K562 (cell line): ENCODE data around the gene HNRNPD. TPM values are rescaled to one million over a fixed set of nuclear protein-coding genes. Genes with fewer than 3 reads are reported as not detected.
"Not testable (repeated sequence)": the region's sequence is repeated elsewhere in the genome, so short reads cannot be mapped to it uniquely, and the experiment has no call there.

Experiments used
- ATAC-seq: fragments of 200-7000 bp; cut with Tn5 transposase; 3 replicates; pipeline ENCODE4 v1.9.1; 2020; ENCODE audit warnings: moderate library complexity
- BruUV-seq: library from RNA; stranded (reverse); fragments of 400-500 nt; replicated peaks from 2 replicates; lab custom pipeline; 2021; lab: Mats Ljungman, UMichigan
- CTCF ChIA-PET: fragments of 300-600 bp; formaldehyde crosslinking; extraction: SDS; loops from one replicate; lab custom pipeline; 2021; ENCODE audit warnings: low intra/inter-chr PET ratio; lab: Yijun Ruan, JAX
- POLR2A ChIA-PET: fragments of 300-600, 350-650 bp; sonication (Branson Sonifier 250); formaldehyde crosslinking; extraction: SDS; loops from one replicate; lab custom pipeline; 2021; ENCODE audit warnings: antibody characterized with exemption, inconsistent platforms; lab: Yijun Ruan, JAX
- DNase-seq, 4 experiments: peaks; one replicate each; pipeline versions ENCODE4 v3.0.0 to v3.0.0-alpha.2; 2011 to 2018; ENCODE audit warnings: low spot score in 3 of 4, mixed read lengths in 3 of 4; ENCODE audit errors: extremely low read depth in 1 of 4
- FAIRE-seq: peaks from 2 replicates; lab custom pipeline; 2011; peaks lifted over from hg19 to GRCh38; lab: Jason Lieb, UNC
- H2AFZ ChIP-seq: 2 replicates; pipeline ENCODE4 v1.6.0; 2011; ENCODE audit warnings: low read depth, low read length, control low read depth, inconsistent platforms
- H3K27ac ChIP-seq: fragments of 200-600 bp; 3 replicates; pipeline ENCODE4 v1.8.0; 2011; ENCODE audit warnings: low read depth, mild to moderate bottlenecking, control low read depth, inconsistent platforms, low read length, moderate library complexity, mixed read lengths; ENCODE audit errors: extremely low read depth
- H3K27me3 ChIP-seq, 2 experiments: fragments of 300-600 bp in 1 of 2; 2 replicates in 1 of 2; 3 replicates in 1 of 2; pipeline versions ENCODE4 v1.6.0 to v1.8.0; 2011; ENCODE audit warnings: inconsistent platforms in 2 of 2, low read length in 2 of 2, mild to moderate bottlenecking in 1 of 2, mixed read lengths in 1 of 2, moderate library complexity in 1 of 2; ENCODE audit not compliant: control insufficient read depth in 2 of 2, insufficient read depth in 2 of 2
- H3K36me3 ChIP-seq: fragments of 300-600 bp; 3 replicates; pipeline ENCODE4 v1.8.0; 2011; ENCODE audit warnings: mild to moderate bottlenecking, low read length, inconsistent platforms; ENCODE audit not compliant: control insufficient read depth, insufficient read depth
- H3K4me1 ChIP-seq, 2 experiments: fragments of 200-600 bp in 1 of 2; replicated peaks in 1 of 2; 2 replicates in 1 of 2; 3 replicates in 1 of 2; pipeline versions ENCODE4 v1.5.1 to v1.8.0; 2011; ENCODE audit warnings: inconsistent platforms in 2 of 2, low read length in 2 of 2, mild to moderate bottlenecking in 1 of 2, mixed read lengths in 1 of 2, moderate library complexity in 1 of 2; ENCODE audit not compliant: control insufficient read depth in 2 of 2, insufficient read depth in 2 of 2
- H3K4me2 ChIP-seq: 2 replicates; pipeline ENCODE4 v1.6.1; 2011; ENCODE audit warnings: low read length, control low read depth, inconsistent platforms, mixed read lengths; ENCODE audit not compliant: insufficient read depth
- H3K4me3 ChIP-seq: fragments of 200-600 bp; sonication (generic), shearing (Covaris generic); 2 replicates; pipeline ENCODE4 v1.5.1; 2016; ENCODE audit warnings: control low read depth, inconsistent platforms
- H3K79me2 ChIP-seq: fragments of 200-600 bp; 3 replicates; pipeline ENCODE4 v1.8.0; 2011; ENCODE audit warnings: low read length, inconsistent platforms; ENCODE audit not compliant: control insufficient read depth, insufficient read depth
- H3K9ac ChIP-seq, 2 experiments: 2 replicates each; pipeline versions ENCODE4 v1.6.0 to v1.6.1; 2011; ENCODE audit warnings: low read depth in 2 of 2, low read length in 2 of 2, control low read depth in 1 of 2, inconsistent platforms in 1 of 2, mild to moderate bottlenecking in 1 of 2, mixed read lengths in 1 of 2; ENCODE audit not compliant: insufficient read depth in 1 of 2
- H3K9me1 ChIP-seq: one replicate; pipeline ENCODE4 v1.6.0; 2011; ENCODE audit warnings: inconsistent platforms, mild to moderate bottlenecking, low read length, moderate library complexity; ENCODE audit not compliant: control insufficient read depth, insufficient read depth
- H3K9me3 ChIP-seq: replicated peaks from 2 replicates; pipeline ENCODE4 v1.5.1; 2011; ENCODE audit warnings: low read depth, low read length, inconsistent platforms; ENCODE audit not compliant: control insufficient read depth, insufficient read depth
- H4K20me1 ChIP-seq: replicated peaks from 2 replicates; pipeline ENCODE4 v1.6.1; 2011; ENCODE audit warnings: low read length, inconsistent platforms, mixed read lengths; ENCODE audit not compliant: control insufficient read depth, insufficient read depth
- ARID1B ChIP-seq: fragments of 450-650 bp; IDR thresholded peaks from 2 replicates; pipeline ENCODE4 v1.6.1; 2016; ENCODE audit warnings: antibody characterized with exemption, mild to moderate bottlenecking, inconsistent platforms
- CBFA2T3 ChIP-seq: fragments of 450-650 bp; IDR thresholded peaks from 2 replicates; pipeline ENCODE4 v1.6.1; 2017
- DPF2 ChIP-seq: fragments of 450-650 bp; IDR thresholded peaks from 2 replicates; pipeline ENCODE4 v1.6.1; 2016
- EP300 ChIP-seq: IDR thresholded peaks from 2 replicates; pipeline ENCODE4 v1.6.1; 2012; ENCODE audit warnings: low read length, improper control_type of control experiment
- MEIS2 ChIP-seq: fragments of 450-650 bp; IDR thresholded peaks from 2 replicates; pipeline ENCODE4 v1.6.1; 2014; ENCODE audit warnings: mild to moderate bottlenecking; ENCODE audit not compliant: partially characterized antibody
- MXI1 ChIP-seq: IDR thresholded peaks from 2 replicates; pipeline ENCODE4 v1.6.1; 2011; ENCODE audit warnings: low read depth, mild to moderate bottlenecking, improper control_type of control experiment, low read length
- PHB2 ChIP-seq: fragments of 450-650 bp; IDR thresholded peaks from 2 replicates; pipeline ENCODE4 v1.6.1; 2017; ENCODE audit warnings: low read depth
- POLR2A ChIP-seq: fragments of 450-650 bp; conservative IDR thresholded peaks from 2 replicates; pipeline ENCODE4 v1.6.1; 2016
- SMAD4 ChIP-seq: fragments of 250-450 bp; sonication (Bioruptor Pico); conservative IDR thresholded peaks from 2 replicates; pipeline ENCODE4 v1.8.0; 2021; ENCODE audit warnings: inconsistent platforms, mild to moderate bottlenecking, moderate library complexity
- SOX6 ChIP-seq: fragments of 450-650 bp; IDR thresholded peaks from 2 replicates; pipeline ENCODE4 v1.6.1; 2014; ENCODE audit warnings: mild to moderate bottlenecking
- TAL1 ChIP-seq: fragments of 450-650 bp; IDR thresholded peaks from 2 replicates; pipeline ENCODE4 v1.6.1; 2016; ENCODE audit warnings: mild to moderate bottlenecking
- WHSC1 ChIP-seq: IDR thresholded peaks from one replicate; pipeline ENCODE4 v1.6.1; 2012; ENCODE audit warnings: low read length, control low read depth, inconsistent platforms
- WGBS: fragments of 100-300 bp; shearing (Covaris generic); methylation state at CpG from one replicate; pipeline ENCODE4 v1.1.6; 2016; ENCODE audit warnings: low coverage, mixed read lengths; ENCODE audit not compliant: insufficient coverage; ENCODE audit errors: missing lambda C conversion rate; 5-methylcytosine and 5-hydroxymethylcytosine counted together
- in situ Hi-C: fragments of 300-500 bp; cut with MboI; formaldehyde crosslinking; loops from 4 replicates; pipeline ENCODE4 v1.15.0; 2018; ENCODE audit warnings: inconsistent platforms, mixed read lengths
- intact Hi-C: fragments of 100-400 bp; cut with micrococcal nuclease; formaldehyde crosslinking; loops from 2 replicates; pipeline ENCODE4 v1.14.2; 2022
- polyA plus RNA-seq, 8 experiments: library from polyadenylated mRNA; depleted of rRNA in 4 of 8; stranded (reverse) in 5 of 8; unstranded in 3 of 8; fragments of >200 nt; fragmentation: Nextera tagmentation in 2 of 8; fragmentation: Illumina TruSeq in 1 of 8; extraction: Ambion mirVana in 2 of 8; extraction: Trizol in 1 of 8; gene quantifications; 2 replicates each; pipeline versions ENCODE4 v1.2.1 to v1.2.3, GENCODE V29; 2011 to 2014; ENCODE audit warnings: inconsistent platforms in 1 of 8, missing spikeins in 1 of 8
- total RNA-seq, 7 experiments: library from RNA; depleted of rRNA in 6 of 7; stranded (reverse); fragments of >200 nt in 6 of 7; fragmentation: Illumina TruSeq in 2 of 7; extraction: Trizol in 2 of 7; gene quantifications; 2 replicates each; pipeline versions ENCODE4 v1.2.1 to v1.2.3, GENCODE V29; 2011 to 2021; ENCODE audit warnings: low replicate concordance in 1 of 7
- TF ChIP-seq, protein P1 (sequence below): fragments of 450-650 bp; IDR thresholded peaks from 2 replicates; pipeline ENCODE4 v1.6.1; 2016
- TF ChIP-seq, protein P2 (sequence below): conservative IDR thresholded peaks from 2 replicates; pipeline ENCODE4 v1.6.1; 2011; ENCODE audit warnings: low read depth, mild to moderate bottlenecking, low read length; ENCODE audit not compliant: control insufficient read depth

Gene HNRNPD
- total and polyA plus RNA-seq, 9 of the 15 experiments (the other 6 are each of a cell fraction or from before 2014, with no cell fraction given) = 92.4 to 955 (median 160) TPM

DNA sequence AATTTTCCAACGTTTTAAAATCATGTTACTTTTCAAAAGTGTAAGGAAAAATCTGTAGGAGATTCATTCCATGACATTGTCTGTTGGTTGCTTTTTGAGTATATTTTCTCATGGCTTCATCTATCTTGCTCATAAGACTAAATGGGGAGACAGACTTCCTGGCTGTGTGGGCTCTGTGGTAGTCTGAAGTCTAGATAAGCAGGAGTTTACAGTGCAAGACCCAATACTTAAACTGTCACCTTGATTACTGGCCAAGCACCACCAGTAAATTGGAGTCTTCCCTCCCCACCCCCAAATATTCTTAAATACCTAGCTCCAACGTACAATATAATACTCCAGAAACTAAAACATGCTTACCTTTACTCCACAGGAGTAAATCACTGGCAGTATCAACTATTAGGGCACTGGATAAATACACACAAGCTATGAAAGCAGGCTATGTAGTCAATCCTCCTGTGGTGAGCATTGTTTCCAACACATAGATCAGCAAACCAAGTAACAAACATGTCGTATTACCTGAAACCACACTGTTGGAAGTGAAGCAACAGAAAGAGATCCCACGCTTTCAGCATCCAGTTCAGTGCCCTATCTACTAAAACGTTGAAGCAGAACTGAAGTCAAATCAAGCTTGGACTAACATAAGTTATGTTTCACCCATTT, 6.2 kb downstream of the HNRNPD start:
- DNase-seq (peak in 2 of 4 experiments; percentile 43 to 54), ATAC-seq (peak; percentile 60), FAIRE-seq (peak; percentile 68)
- Histone ChIP-seq H3K27ac (peak overlapping the region; percentile 25; the same call in 2 of the 3 replicates), H3K9ac (0 out of 4 replicates have a peak overlapping the region, but pooled peaks have one; percentile 14 to 39), H3K4me2 (peak overlapping the region; percentile 57), H3K4me1 (peaks cover 10 to 34% of the 10 kb centered on the region in 2 experiments; a peak in 4 of 5 replicates), H3K4me3 (no peak overlapping the region), H3K9me3 (no peaks in the 10 kb centered on the region), H3K79me2 (peaks cover 100% of the 10 kb centered on the region), H2AFZ (no peak overlapping the region), H3K27me3 (no peaks in the 10 kb centered on the region), H4K20me1 (peaks cover 79% of the 10 kb centered on the region), H3K9me1 (no peaks in the 10 kb centered on the region), H3K36me3 (peaks cover 92% of the 10 kb centered on the region)
- POLR2A ChIA-PET = interaction anchor here (0.7 to 1.4 kb wide), 2 partner anchors 12 to 34 kb away, joined by 3 to 4 read pairs; no protein-coding TSS in a partner anchor
- 37% methylated on average over 5 of the region's 5 CpGs for WGBS
- no peak for TF ChIP-seq PHB2
- TF ChIP-seq WHSC1 = no peak
- TF ChIP-seq MXI1 = no peak
- TF ChIP-seq CBFA2T3 = peak; percentile 20; the same call in 1 of the 2 replicates
- peak; percentile 24; the same call in 1 of the 2 replicates for TF ChIP-seq TAL1
- TF ChIP-seq, protein P1, sequence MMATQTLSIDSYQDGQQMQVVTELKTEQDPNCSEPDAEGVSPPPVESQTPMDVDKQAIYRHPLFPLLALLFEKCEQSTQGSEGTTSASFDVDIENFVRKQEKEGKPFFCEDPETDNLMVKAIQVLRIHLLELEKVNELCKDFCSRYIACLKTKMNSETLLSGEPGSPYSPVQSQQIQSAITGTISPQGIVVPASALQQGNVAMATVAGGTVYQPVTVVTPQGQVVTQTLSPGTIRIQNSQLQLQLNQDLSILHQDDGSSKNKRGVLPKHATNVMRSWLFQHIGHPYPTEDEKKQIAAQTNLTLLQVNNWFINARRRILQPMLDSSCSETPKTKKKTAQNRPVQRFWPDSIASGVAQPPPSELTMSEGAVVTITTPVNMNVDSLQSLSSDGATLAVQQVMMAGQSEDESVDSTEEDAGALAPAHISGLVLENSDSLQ = 0 out of 2 replicates have a peak, but pooled peaks have one; percentile 16
- TF ChIP-seq, protein P2, sequence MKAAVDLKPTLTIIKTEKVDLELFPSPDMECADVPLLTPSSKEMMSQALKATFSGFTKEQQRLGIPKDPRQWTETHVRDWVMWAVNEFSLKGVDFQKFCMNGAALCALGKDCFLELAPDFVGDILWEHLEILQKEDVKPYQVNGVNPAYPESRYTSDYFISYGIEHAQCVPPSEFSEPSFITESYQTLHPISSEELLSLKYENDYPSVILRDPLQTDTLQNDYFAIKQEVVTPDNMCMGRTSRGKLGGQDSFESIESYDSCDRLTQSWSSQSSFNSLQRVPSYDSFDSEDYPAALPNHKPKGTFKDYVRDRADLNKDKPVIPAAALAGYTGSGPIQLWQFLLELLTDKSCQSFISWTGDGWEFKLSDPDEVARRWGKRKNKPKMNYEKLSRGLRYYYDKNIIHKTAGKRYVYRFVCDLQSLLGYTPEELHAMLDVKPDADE = no peak
- TF ChIP-seq EP300 = peak; percentile 38; the same call in 1 of the 2 replicates
- peak; percentile 33 for TF ChIP-seq POLR2A
- peak; percentile 28; the same call in 1 of the 2 replicates for TF ChIP-seq DPF2
- TF ChIP-seq SOX6 = 0 out of 2 replicates have a peak, but pooled peaks have one; percentile 6
- TF ChIP-seq SMAD4 (CRISPR knock-in tag) = 0 out of 2 replicates have a peak, but pooled peaks have one; percentile 29
- TF ChIP-seq ARID1B = peak; percentile 29; the same call in 1 of the 2 replicates
- TF ChIP-seq MEIS2 = peak; percentile 56
- CTCF ChIA-PET = no interaction called here
- BruUV-seq = no TSS peak
- in situ Hi-C loops (no loop called here), intact Hi-C loops (no loop called here)

DNA sequence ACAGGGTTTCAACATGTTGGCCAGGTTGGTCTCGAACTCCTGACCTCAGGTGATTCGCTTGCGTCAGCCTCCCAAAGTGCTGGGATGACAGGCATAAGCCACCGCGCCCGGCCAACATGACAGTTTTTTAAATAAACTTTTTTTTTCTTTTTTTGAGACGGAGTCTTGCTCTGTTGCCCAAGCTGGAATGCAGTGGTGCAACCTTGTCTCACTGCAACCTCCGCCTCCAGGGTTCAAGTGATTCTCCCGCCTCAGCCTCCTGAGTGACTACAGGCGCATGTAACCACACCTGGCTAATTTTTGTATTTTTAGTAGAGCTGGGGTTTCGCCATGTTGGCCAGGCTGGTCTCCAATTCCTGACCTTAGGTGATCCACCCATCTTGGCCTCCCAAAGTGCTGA, 7.4 kb downstream of the HNRNPD start:
- WGBS = 89% methylated on average over 11 of the region's 11 CpGs
- H3K27me3 ChIP-seq, CTCF ChIA-PET, H2AFZ ChIP-seq, H3K27ac ChIP-seq, in situ Hi-C loops, FAIRE-seq, H3K9me1 ChIP-seq, H3K9me3 ChIP-seq, H3K4me3 ChIP-seq, H3K9ac ChIP-seq, ATAC-seq, BruUV-seq, DNase-seq, intact Hi-C loops: not testable (repeated sequence)
- H3K36me3 ChIP-seq = peaks cover 92% of the 10 kb centered on the region
- H3K4me2 ChIP-seq = peak overlapping the region; percentile 5; the same call in 1 of the 2 replicates
- H3K79me2 ChIP-seq = peaks cover 100% of the 10 kb centered on the region
- peaks cover 79% of the 10 kb centered on the region for H4K20me1 ChIP-seq
- H3K4me1 ChIP-seq = peaks cover 12 to 42% of the 10 kb centered on the region in 2 experiments; a peak in 4 of 5 replicates
- POLR2A ChIA-PET = interaction anchor here (0.9 kb wide), 1 partner anchor 63 kb away, joined by 4 read pairs; no protein-coding TSS in a partner anchor
